ENCODE results near the gene RNU11.
"Not testable (repeated sequence)": the region's sequence is repeated elsewhere in the genome, so short reads cannot be mapped to it uniquely, and the experiment has no call there.

RNU11 gene

DNA sequence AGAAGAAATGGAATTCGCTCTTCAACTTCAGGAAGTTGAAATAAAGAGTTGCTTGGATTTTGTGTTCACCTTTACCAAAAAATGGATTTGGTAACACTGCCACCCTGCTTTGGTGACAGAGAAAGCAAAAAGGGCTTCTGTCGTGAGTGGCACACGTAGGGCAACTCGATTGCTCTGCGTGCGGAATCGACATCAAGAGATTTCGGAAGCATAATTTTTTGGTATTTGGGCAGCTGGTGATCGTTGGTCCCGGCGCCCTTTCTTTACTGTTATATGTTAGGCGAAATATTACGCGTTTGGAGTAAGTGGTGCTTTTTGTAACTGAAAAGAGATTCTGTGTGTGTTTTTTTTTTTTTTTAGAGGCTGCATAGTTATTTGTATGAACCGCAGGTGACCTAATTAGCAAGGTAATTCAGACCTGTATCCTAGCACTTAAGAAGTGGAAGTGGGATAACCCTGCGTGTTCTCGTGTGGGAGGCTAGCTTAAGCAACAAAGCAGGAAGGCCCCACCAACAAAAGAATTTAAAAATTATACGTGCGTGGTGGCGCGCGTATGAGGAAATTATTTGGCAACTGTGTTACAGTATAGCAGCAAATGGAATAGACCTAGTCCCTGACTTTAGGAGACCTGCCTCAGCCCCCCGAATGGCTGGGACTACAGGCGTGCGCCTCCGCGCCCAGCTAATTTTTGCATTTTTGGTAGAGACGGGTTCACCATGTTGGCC is at the start of gene RNU11:
TSS of gene RNU11 (plus strand) at position 127 of the 725 bp plus-strand sequence.
- DNase-seq = peak; percentile 83

DNA sequence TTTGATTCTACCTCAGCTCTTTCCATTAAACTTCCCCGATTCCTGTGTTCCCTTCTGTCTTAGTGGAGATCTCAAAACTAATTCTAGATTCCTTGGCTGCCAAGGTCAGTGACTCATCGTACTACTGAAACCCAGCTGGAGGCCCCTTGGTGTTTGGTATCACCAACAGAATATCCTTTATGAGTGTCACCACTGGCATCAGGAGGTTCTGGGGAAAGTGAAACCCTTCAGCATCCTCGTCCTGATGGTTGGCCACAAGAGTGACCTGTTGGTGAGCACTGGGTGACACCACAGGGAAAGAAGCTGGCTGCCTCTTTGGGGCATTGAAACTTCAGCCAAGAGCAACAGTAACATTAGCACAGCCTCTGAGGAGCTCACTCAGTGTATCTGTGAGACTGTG is 46.7 kb upstream of the RNU11 start:
- DNase-seq = no peak

DNA sequence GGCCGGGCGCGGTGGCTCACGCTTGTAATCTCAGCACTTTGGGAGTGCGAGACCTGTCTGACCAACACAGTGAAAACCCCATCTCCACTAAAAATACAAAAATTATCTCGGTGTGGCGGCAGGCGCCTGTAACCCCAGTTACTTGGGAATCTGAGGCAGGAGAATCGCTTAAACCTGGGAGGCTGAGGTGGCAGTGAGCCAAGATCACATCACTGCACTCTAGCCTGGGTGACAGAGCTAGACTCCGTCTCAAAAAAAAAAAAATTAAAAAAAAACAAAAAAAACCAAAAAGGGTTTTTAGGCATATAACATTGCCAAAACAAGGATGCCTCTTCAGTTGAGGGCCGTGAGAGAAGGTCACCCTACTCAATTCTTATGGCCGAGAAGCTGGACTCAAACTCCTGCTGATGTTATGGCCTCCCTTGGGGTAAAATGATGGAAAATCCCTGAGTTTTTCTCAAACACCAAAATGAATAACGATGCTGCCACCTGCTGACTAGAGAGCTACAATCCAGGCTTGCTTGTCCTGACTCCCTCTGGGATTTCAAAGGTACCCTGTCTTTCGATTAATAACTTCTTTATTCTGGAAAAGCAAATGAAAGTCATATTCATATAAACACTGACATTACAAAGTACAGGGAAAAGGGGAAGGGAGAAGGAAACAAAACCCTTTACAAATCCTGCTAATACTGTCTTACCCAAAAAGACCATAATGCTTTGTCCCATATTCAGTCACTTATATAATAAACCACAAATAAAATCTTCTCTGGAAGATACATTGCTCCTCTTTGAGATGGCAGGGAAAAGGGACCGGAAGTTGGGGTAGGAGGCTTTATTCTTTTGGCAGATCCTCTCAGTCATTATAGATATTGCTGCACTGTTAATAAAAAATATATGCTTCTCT is 45.6 kb upstream of the RNU11 start:
- DNase-seq = no peak

DNA sequence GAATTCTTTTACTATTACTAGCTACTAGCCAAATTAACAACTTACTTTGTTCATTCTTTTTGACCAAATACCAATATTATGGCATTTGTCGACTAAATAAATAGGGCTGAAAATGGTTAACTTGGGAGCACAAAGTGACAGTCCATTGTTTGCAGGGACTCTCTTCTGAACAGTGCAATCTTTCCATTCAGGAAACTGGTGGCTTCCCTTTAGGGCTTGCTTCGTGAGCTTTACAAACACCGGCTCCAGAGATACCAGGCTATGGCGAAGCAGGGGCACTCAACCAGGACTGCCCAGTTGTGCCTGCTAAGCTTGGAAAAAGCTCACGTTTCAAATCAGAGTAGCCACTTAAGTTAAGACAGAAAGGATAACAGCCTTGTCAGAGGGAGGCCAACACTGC is 44.0 kb upstream of the RNU11 start:
- no peak for DNase-seq

DNA sequence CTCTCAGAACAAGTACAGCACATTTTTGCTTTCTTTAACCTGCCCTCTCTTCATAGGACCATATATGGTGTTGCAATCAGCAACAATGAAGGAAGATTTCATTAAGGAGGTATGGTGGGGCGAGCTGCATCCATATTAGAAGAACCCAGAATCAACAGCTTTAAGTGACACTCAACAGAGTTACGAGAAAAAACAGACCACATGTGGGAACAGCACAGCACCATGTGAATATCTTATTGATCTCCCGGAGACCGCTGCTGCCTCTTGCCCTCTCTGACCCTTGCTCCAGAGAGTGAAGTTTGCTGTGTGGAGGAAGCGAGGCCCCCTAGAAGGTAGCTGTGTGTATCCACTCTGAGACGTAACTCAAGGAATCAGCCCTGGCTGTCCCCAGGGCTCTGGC is 43.4 kb upstream of the RNU11 start:
- no peak for DNase-seq

DNA sequence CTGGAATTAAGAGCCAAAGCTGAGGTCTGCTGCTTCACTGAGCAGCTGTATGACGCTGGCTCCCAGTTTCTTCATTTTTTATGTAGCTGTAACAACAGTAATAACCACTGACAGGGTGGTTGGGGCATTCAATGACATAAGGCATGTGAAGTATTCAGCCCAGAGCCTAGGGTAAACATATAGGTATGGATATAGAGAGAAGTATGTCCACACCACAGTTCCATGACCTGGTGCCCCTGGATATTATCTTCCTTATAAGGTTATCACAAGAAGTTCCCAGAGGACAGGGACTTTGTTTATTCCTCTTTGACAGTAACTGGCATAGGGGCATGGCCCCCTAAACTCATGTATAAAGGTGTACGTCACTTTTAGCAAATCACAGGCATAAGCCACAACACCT is 41.6 kb upstream of the RNU11 start:
- DNase-seq = no peak

DNA sequence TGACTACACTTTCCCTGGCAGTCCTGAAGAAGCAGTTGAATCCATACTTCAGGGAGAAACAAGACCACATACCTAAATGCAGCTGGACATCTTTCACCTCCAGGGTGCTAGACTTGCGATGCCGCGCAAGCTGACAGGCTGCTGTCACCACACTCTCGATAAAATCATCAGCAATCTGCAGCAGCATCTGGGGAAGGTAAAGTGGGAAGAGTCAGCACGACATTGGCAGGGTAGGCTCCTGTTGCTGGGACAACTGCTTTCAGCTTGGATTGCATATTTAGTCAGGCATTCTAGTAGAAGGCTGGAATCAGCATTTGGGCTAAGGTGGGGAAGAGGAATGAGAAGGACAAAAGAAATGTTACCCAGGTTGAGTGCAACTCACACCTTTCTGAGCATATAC is 35.2 kb upstream of the RNU11 start:
- no peak for DNase-seq

DNA sequence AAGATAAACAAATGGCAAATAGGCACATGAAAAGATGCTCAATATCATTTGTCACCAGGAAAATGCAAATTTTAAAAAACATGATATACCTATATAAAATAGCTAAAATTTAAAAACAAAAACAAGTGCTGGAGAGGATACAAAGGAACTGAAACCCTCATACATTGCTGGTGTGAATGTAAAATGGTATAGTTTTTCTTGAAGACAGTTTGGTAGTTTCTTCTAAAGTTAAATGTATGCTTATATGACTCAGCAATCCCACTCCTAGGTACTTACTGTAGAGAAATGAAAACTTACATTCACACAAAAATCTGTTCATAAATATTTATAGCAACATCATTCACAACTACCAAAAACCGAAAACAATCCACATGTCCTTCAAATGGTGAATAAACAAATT is 16.7 kb upstream of the RNU11 start:
- no peak for DNase-seq

DNA sequence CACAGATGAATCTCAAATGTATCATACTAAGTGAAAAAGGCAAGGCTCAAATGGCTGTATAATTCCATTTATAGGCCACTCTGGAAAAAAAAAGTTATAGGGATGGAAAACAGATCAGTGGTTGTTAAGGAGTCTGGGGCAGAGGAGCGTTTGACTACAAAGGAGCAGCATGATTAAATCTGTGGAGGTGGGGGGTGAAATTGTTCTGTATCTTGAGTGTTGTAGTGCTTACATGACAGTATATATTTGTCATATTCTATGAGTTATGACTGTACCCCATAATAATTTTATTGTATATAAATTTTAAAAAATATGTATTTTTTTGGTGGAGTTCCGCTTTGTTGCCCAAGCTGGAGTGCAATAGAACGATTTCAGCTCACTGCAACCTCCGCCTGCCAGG is 15.8 kb upstream of the RNU11 start:
- no peak for DNase-seq

DNA sequence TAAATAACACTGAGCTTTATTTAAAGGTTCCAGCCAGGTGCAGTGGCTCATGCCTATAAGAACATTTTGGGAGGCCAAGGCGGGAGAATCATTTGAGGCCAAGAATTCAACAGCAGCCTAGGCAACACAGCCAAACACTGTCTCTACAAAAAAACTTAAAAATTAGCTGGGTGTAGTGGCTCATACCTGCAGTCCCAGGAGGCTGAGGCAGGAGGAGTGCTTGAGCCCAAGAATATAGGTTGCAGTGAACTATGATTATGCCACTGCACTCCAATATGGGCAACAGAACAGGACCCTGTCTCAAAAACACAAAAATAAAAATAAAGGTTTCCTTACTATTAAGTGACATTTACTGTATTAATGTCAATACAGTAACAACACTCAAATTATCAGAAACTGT is 7.6 kb upstream of the RNU11 start:
- peak; percentile 36 for DNase-seq

DNA sequence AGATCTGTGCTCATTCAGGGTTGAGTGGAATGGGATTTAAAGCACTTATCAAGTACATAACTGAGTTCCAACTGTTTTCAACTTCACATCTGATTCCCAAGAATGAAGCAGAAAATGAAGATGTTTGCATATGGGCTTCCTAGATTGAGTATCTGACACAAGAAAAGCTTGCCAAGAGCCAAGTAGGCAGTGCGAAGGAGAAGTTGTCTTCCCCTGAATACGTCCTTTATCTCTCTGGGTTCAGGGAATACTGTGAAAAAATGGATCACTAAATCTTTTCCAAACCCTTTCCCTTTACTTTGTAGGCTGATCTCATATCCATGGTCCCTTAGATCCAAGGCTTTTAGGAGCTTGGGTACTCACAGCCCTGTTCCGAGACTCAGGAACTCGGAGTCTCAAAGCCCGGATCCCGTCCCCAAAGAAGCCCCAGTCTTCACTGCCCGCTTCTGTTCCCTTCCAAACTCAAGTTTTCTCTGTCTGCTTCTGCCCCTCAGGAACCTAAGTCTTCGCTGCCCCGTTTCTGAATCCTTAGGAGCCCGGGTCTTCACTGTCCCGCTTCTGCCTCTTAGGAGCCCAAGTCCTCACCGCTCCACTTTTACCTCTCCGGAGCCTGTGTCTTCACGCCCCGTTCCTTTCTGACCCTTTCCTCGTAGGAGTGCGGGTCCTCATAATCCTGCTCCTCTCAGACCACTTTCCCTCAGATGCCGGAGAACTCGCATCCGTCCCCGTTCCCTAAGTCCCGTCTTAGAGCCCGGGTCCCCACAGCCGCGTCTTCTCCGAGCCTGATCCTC is 6.1 kb upstream of the RNU11 start:
- no peak for DNase-seq

DNA sequence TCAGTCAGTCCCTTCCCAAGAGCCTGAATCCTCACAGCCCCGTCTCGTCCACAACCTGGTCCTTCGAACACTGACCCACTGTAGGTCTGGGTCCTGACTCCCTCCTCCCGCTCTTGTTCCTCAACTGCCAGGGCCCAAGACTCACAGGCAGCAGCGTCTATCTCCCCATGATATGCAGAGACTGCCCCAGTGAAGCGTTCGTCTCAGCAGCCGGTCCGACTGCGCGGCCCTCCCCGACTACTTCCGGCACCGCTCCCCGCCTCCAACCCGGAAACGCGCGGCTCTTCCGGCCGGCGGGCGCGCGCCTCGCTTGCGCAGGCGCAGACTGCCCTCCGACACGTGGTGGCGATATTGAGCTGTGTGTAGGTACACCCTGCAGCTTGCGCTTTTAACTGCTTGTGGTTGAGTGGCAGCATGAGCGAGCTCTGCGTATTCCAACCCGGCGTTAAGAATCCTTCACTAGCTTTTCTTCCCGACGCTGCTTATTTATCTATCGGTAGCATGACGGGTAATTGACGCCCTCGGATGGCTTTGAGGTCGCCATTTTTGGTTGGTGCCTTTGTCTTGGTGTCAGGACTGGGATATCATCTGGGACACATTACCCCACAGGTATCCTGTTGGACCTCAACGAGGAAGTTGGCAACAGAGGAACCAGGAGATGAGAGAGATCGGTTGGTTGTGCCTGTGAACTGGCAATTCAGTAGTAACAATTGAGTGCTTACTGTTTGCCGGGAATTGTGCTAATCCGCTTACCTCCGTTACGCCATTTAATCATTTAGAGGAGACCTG is 5.4 kb upstream of the RNU11 start, which contains the start of gene TAF12:
TSS of gene TAF12 (minus strand) at position 221 of the 789 bp plus-strand sequence. CDS start 20,986 bp downstream, outside the sequence.
- peak; percentile 94 for DNase-seq

DNA sequence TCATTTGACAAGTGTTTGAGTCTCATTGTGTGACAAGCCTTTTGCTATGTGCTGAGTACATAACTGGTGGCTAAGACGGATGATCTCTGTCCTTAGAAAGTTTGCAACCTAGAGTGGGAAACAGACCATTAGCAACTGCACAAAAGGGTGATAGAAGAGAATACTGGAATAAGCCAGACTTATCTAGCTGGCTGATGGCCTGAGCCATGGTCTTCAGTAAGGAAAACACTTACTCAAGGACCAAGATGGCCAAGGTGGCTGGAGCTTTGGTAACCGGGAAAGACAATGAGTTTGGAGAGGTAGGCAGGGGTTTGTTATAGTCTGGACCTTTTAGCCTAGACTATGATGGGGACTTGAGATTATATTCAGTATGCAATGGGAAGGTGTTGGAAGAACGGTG is 3.9 kb upstream of the RNU11 start:
- DNase-seq = no peak

DNA sequence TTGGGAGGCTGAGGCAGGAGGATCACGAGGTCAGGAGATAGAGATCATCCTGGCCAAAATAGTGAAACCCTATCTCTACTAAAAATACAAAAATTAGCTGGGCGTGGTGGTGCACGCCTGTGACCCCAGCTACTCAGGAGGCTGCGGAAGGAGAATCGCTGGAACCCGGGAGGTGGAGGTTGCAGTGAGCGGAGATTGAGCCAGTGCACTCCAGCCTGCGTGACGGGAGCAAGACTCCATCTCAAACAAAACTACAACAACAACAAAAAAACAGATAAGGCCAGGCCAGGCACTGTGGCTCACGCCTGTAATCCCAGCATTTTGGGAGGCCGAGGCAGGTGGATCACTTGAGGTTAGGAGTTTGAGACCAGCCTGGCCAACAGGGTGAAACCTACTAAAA is 3.0 kb upstream of the RNU11 start:
- not testable (repeated sequence) for DNase-seq

DNA sequence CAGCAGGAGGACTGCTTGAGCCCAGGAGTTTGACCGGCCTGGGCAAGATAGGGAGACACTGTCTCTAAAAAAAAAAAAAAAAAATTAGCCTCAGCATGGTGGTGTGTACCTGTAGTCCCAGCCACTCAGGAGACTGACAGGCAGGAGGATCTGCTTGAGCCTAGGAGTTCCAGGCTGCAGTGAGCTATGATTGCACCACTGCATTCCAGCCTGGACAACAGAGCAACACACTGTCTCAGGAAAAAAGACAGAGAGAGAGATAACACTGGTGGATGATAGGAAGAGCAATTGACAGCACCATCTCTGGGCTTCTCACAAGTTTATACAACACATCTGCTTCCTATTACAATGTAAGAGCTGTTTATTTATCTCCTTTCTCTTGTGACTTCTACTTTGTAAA is 2.4 kb upstream of the RNU11 start:
- no peak for DNase-seq

DNA sequence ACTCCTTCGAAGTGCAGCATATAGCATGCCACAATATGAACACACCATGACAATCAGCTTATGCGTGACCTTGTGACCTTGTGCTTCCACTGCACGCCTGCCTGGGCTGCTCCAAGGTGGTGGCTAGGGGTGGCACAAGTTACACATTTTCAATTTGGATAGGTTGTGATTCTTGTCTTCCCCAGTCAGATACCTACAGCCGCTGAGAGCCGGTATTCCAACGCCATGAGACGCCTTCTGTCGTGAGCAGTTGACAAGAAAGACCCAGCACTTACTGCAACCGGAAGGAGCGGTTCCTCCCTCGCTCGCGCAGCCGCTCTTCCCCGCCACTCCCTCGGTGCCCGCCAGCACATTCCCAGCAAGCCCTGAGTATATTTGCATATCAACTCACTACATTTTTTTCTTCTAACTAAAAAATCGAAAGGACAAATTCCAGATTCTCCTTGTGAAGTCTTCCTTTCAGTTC is 359 bp upstream of the RNU11 start:
- peak; percentile 83 for DNase-seq

DNA sequence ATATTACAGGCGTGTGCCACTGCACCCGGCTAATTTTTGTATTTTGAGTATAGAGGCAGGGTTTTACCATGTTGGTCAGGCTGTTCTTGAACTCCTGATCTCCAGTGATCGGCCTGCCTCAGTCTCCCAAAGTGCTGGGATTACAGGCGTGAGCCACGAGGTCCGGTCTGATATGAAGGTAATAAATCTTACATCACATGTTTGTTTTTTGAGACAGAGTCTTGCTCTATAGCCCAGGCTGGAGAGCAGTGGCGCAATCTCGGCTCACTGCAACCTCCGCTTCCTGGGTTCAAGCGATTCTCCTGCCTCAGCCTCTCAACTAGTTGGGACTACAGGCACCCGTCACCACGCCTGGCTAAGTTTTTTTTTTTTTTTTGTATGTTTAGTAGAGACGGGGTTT is 4.7 kb downstream of the RNU11 start:
- DNase-seq = not testable (repeated sequence)

DNA sequence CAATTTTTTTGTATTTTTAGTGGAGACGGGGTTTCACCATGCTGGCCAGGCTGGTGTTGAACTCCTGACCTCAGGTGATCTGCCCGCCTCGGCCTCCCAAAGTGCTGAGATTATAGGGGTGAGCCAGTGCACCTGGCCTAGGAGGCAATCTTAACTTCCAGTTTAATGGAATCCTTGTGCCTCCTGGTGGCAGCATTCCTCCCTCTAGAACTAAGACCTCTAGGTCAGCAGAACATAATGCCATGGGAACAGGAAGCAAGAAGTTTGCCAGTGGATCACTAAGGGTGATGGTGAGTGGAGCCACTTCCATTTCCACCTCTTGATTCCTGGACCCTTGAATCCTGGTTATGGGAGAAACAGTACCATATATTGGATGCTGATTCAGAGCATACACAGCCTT is 5.5 kb downstream of the RNU11 start:
- DNase-seq = not testable (repeated sequence)

DNA sequence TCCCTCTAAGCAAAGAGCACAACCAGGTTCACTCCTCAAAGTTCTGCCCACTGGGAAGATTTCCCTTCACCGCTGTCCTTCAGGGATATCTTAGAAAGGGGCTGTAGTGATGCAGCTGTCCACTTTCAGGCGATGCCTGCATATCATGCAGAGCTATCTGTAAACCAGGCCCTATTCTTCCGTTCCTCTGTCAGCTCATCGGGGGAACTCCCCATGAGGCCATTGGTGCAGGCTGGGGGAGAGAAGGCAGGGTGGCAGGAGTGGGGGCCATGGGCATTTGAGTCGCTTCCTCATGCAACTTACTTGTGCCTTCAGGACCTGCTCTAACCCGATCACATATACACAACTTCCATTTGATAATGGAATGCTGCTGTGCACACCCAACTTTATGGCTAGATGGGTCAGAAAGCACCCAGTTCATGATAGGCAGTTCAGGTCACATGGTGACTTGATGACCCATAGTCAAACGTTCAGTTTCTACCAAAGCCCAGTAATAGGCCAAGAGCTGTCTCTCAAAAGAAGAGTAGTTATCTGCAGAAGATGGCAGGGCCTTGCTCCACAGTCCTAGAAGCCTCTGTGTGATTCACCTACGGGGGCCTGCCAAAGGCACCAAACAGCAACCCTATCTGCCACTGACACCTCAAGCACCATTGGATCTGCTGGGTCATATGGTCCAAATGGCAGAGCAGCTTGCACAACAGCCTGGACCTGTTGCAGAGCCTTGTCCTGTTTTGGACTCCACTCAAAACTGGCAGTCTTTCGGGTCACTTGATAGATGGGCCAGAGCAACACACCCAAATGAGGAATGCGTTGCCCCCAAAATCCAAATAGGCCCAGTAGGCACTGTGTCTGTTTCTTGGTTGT is 7.3 kb downstream of the RNU11 start:
- DNase-seq = not testable (repeated sequence)

DNA sequence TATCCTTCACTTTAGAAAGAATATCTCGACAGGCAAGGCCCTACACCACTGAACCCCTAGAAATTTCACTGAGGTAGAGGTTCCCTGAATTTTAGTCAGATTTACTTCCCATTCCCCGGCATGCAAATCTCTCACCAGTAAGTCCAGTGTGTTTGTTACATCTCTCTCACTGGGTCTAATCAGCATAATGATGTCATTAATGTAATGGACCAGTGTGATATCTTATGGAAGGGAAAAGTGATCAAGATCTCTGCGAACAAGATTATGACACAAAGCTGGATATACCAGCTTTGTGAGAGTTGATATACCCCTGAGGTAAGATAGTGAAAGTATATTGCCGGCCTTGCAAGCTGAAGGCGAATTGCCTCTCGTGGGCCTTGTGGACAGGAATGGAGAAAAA is 7.9 kb downstream of the RNU11 start:
- no peak for DNase-seq

DNA sequence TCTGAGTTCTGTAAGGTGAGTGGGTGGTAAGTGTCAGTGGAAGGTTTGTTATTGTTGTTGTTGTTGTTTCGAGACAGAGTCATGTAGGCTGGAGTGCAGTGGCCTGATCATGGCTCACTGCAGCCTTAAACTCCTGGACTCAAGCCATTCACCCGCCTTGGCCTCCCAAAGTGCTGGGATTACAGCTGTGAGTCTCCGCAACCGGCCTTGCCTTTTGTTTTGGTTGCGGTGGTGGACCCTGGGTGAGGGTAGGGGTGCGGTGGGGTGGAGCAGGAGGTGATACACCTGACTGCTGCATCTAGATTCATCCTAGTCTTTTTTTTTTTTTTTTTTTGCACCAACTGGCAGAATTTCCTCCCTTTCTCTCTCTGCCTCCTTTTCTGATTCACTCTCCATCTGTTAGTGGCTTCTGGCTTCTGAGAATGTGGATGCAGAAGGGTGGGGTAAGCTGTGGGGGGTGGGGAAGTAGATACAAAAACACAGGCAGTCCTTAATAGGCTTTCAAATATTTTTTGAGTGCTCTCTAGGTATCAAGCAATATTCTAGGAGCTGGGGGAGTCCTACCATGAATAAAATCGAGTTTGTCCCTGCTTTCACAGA is 15.6 kb downstream of the RNU11 start:
- DNase-seq = no peak

Data from activated T-cell treated with anti-CD3 and anti-CD28 coated beads, Interleukin-2, amount 50 U/mL, for 1 hour (primary cell).